ENCODE data around the gene SHE.

The SHE gene
- 0 to 0.12 (median 0) reads per million in 9 experiments for total RNA-seq

DNA sequence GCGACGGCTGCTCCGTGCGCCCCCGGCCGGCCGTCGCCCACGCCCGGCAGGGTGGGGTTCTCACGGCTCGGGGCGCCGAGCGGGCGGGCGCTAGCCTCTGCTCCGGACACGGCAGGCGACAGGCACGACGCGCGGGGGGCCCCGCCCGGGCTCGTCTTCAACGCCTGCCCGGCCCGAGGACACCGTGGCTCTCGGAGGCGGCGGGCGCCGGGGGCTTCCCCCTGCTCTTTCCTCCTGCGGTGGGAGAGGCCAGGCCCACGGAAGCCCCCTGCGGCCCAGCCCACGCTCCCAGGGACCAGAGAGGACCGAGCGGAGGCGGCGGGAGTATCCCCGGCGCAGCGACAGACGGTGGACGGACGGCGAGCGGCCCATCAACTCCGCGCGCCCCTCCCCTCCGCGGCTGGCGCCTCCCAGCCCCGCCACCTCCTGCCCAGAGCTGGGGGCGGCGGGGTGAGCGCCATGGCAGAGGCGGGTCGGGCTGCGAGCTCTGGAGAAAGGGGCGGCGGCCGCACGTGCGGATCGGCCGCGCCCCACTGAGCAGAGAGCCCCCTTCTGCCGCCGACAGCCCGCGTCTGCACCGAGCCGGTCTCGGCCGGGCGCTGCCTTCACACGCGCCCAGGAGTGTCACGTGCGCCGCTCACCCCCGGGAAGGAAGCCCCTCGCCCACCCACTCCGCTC lies at the start of gene SHE, which contains the start of gene TDRD10:
Gene SHE, minus strand, starts transcription at position 347 of the 678 bp plus-strand sequence. CDS start 386 bp downstream, outside the sequence.
Gene TDRD10, plus strand, starts transcription at position 154 of the 678 bp plus-strand sequence. CDS start 4,685 bp downstream, outside the sequence.
- Mint-ChIP-seq H3K27ac (no peak within 1 kb of the TSS), H3K4me3 (peak within 1 kb of the TSS; percentile 33 to 50)
- ATAC-seq (replicated peaks) = peak; percentile 70

DNA sequence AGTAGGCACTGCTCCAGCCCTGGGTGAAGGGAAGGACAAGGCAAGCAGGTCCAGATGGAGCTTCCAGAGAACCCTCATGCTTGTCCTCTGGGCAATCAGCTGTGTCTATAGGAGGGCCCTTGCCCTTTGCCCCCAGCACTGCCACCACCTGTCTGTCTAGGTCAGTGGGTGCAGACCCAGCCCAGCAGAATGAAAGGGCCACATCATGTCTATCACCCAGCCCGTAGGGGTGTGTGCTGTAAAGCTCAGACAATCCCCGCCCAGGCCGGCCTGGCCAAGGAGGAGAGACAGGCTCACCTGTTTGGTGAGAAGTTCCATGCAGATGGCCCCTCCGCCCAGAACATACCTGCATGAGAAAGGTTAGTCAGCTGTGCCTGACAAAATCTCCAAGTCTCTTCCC lies 49.3 kb upstream of the SHE start:
- peaks cover 64% of the 10 kb centered on the region for H3K36me3 Mint-ChIP-seq (ENCODE audit: insufficient read depth)
- DNase-seq (no peak), ATAC-seq (replicated peaks) (no peak)
- peak overlapping the region in 1 of 2 donors; percentile 49 for H3K27ac Mint-ChIP-seq
- H3K4me1 Mint-ChIP-seq (ENCODE audit: low read depth in 2 of 2) = peaks cover 29 to 46% of the 10 kb centered on the region in 2 donors
- H3K9me3 Mint-ChIP-seq = no peaks in the 10 kb centered on the region
- H3K4me3 Mint-ChIP-seq = no peak overlapping the region
- H3K27me3 Mint-ChIP-seq = no peaks in the 10 kb centered on the region

More for the DNA sequence above, at the start of gene SHE, which contains the start of gene TDRD10:
- Mint-ChIP-seq H3K4me1 (ENCODE audit: low read depth in 2 of 2) (peaks cover under 1 to 3% of the 10 kb centered on the region in 2 donors), H3K9me3 (no peaks in the 10 kb centered on the region), H3K27me3 (peaks cover 58 to 72% of the 10 kb centered on the region in 2 donors), H3K36me3 (ENCODE audit: insufficient read depth) (no peaks in the 10 kb centered on the region)
- DNase-seq = peak in 2 of 3 experiments; percentile 5 to 17

- no peak for DNase-seq
- Mint-ChIP-seq H3K9me3 (no peaks in the 10 kb centered on the region), H3K36me3 (ENCODE audit: insufficient read depth) (peaks cover 62% of the 10 kb centered on the region), H3K27me3 (no peaks in the 10 kb centered on the region), H3K27ac (no peak overlapping the region), H3K4me3 (no peak overlapping the region), H3K4me1 (ENCODE audit: low read depth in 2 of 2) (peaks cover 23 to 38% of the 10 kb centered on the region in 2 donors)
- no peak for ATAC-seq (replicated peaks)
These were observed 48.4 kb upstream of the SHE start for GRCh38 chr1:154550657-154551056.

- no peaks in the 10 kb centered on the region for H3K9me3 Mint-ChIP-seq
- DNase-seq (no peak), ATAC-seq (replicated peaks) (no peak)
- peaks cover 56% of the 10 kb centered on the region for H3K36me3 Mint-ChIP-seq (ENCODE audit: insufficient read depth)
- peak overlapping the region in 1 of 2 donors; percentile 59 for H3K27ac Mint-ChIP-seq
- peaks cover 22 to 33% of the 10 kb centered on the region in 2 donors for H3K4me1 Mint-ChIP-seq (ENCODE audit: low read depth in 2 of 2)
- no peaks in the 10 kb centered on the region for H3K27me3 Mint-ChIP-seq
- no peak overlapping the region for H3K4me3 Mint-ChIP-seq
These were observed 47.9 kb upstream of the SHE start for GRCh38 chr1:154550070-154550469.

DNA sequence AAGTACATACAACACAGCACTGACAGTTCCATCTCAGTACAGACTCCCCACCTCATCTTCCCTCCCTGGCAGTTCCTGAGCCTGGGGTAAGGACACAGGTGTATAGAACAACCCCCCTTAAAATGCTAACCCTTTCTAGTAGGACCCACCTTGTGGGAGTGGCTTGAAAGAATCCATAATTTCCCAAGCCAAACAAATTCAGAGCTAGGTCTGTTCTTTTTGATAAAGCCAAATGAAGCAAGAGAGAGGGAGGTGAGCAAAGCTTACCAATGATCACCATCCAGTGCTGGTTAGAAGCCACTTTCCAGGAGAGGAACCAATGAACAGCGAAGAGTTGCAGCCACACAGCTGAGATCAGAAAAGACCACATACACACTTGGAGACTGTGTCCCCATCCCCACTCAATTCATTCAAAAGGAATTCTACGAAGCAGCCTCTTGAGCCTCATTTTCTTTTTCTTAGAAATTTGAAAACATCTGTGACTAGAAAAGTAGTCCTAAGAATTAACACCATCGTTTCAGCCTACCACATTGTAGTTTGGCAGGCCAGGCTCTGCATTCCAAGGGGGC lies 47.1 kb upstream of the SHE start:
- no peak overlapping the region for H3K27ac Mint-ChIP-seq

GRCh38 chr1:154548028-154548427 lies 45.8 kb upstream of the SHE start:
- no peak for DNase-seq
- H3K4me3 Mint-ChIP-seq = no peak overlapping the region
- peaks cover 17 to 27% of the 10 kb centered on the region in 2 donors for H3K4me1 Mint-ChIP-seq (ENCODE audit: low read depth in 2 of 2)
- peak overlapping the region in 1 of 2 donors; percentile 5 for H3K27ac Mint-ChIP-seq
- peaks cover 40% of the 10 kb centered on the region for H3K36me3 Mint-ChIP-seq (ENCODE audit: insufficient read depth)
- H3K27me3 Mint-ChIP-seq = peaks cover 0 to 6% of the 10 kb centered on the region in 2 donors
- H3K9me3 Mint-ChIP-seq = no peaks in the 10 kb centered on the region
- ATAC-seq (replicated peaks) = no peak

More for the DNA sequence above, 47.1 kb upstream of the SHE start:
- Mint-ChIP-seq H3K36me3 (ENCODE audit: insufficient read depth) (peaks cover 48% of the 10 kb centered on the region), H3K4me3 (no peak overlapping the region), H3K9me3 (no peaks in the 10 kb centered on the region), H3K4me1 (ENCODE audit: low read depth in 2 of 2) (peaks cover 22 to 27% of the 10 kb centered on the region in 2 donors), H3K27me3 (peaks cover 0 to 6% of the 10 kb centered on the region in 2 donors)
- ATAC-seq (replicated peaks) = no peak
- DNase-seq = no peak

- H3K27me3 Mint-ChIP-seq = peaks cover 1 to 9% of the 10 kb centered on the region in 2 donors
- H3K4me1 Mint-ChIP-seq (ENCODE audit: low read depth in 2 of 2) = peaks cover 17 to 27% of the 10 kb centered on the region in 2 donors
- ATAC-seq (replicated peaks) = no peak
- H3K27ac Mint-ChIP-seq = no peak overlapping the region
- H3K36me3 Mint-ChIP-seq (ENCODE audit: insufficient read depth) = peaks cover 31% of the 10 kb centered on the region
- DNase-seq = no peak
- no peak overlapping the region for H3K4me3 Mint-ChIP-seq
- H3K9me3 Mint-ChIP-seq = no peaks in the 10 kb centered on the region
These were observed 45.0 kb upstream of the SHE start for GRCh38 chr1:154547105-154547732.

- Mint-ChIP-seq H3K4me3 (no peak overlapping the region), H3K27ac (no peak overlapping the region), H3K27me3 (peaks cover 9 to 17% of the 10 kb centered on the region in 2 donors), H3K9me3 (no peaks in the 10 kb centered on the region), H3K36me3 (ENCODE audit: insufficient read depth) (peaks cover 24% of the 10 kb centered on the region), H3K4me1 (ENCODE audit: low read depth in 2 of 2) (peaks cover 15 to 27% of the 10 kb centered on the region in 2 donors)
- ATAC-seq (replicated peaks) (peak; percentile 81), DNase-seq (peak; percentile 37 to 43 (median 41))
These were observed 44.3 kb upstream of the SHE start for GRCh38 chr1:154546264-154547063.

GRCh38 chr1:154541231-154541630 lies 39.0 kb upstream of the SHE start:
- Mint-ChIP-seq H3K4me1 (ENCODE audit: low read depth in 2 of 2) (no peaks in the 10 kb centered on the region), H3K36me3 (ENCODE audit: insufficient read depth) (no peaks in the 10 kb centered on the region), H3K4me3 (no peak overlapping the region), H3K27me3 (peaks cover 29 to 54% of the 10 kb centered on the region in 2 donors), H3K9me3 (no peaks in the 10 kb centered on the region), H3K27ac (no peak overlapping the region)
- DNase-seq (no peak), ATAC-seq (replicated peaks) (no peak)

DNA sequence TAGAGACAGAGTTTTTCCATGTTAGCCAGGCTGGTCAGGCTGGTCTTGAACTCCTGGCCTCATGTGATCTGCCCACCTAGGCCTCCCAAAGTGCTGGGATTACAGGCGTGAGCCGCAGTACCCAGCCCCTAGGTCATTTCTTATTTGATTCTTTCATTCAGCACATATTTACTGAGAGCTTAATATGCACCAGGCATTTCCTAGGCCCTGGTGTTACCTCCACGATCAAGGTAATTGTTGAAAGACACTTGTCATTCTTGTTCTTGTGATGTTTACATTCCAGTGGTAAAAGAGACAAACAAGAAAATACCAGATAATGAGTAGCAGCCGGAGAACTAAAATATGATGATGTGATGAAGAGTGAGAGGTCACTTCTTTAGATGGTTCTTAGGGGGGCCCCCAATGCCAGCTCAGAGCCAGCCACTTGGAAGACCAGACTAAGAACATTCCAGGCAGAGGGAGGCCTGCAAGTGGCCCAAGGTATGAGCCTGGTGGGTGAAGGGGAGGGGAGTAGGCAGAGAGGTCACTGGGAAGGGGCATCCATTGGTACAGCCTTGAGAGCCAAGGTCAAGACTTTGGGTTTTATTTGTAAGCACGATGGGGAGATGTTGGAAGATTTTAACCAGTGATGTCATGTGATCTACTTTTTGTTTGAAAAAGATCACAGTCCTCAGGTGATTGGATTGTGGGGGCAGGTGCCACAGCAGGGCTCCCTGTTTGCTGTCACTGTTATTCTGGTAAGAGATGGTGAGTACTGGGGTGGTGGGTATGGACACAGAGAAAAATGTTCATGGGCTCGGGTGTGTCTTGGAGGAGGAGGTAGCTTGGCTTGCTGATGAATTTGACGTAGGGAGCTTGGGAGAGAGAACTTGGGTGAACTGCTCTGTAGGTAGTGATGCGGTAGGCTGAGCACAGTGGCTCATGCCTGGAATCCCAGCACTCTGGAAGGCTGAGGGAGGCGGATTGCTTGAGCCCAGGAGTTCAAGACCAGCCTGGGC lies 37.6 kb upstream of the SHE start:
- DNase-seq (no peak), ATAC-seq (replicated peaks) (no peak)
- no peaks in the 10 kb centered on the region for H3K4me1 Mint-ChIP-seq (ENCODE audit: low read depth in 2 of 2)
- no peaks in the 10 kb centered on the region for H3K9me3 Mint-ChIP-seq
- no peaks in the 10 kb centered on the region for H3K36me3 Mint-ChIP-seq (ENCODE audit: insufficient read depth)
- no peak overlapping the region for H3K27ac Mint-ChIP-seq
- H3K4me3 Mint-ChIP-seq = no peak overlapping the region
- H3K27me3 Mint-ChIP-seq = peaks cover 41 to 65% of the 10 kb centered on the region in 2 donors

DNA sequence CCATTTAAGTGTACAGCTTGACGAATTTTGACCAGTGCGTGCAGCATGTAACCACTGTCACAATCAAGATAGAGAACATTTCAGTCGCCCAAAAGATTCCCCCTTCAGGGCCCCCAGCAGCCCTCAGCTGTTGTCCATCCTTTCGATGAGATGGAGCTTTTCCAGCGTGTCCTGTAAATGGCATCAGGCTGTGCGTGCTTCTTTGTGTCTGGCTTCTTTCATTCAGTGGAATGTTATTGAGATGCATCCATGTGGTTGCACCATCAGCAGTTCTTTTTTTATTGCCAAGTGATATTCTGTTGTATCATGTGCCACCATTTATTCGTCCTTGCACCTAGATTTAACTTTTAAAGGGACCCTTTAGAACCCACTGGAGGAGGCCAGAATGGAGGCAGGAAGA lies 34.4 kb upstream of the SHE start:
- Mint-ChIP-seq H3K4me3 (no peak overlapping the region), H3K27ac (no peak overlapping the region), H3K9me3 (no peaks in the 10 kb centered on the region), H3K27me3 (peaks cover 42 to 68% of the 10 kb centered on the region in 2 donors), H3K36me3 (ENCODE audit: insufficient read depth) (no peaks in the 10 kb centered on the region), H3K4me1 (ENCODE audit: low read depth in 2 of 2) (peaks cover 0 to 2% of the 10 kb centered on the region in 2 donors)
- ATAC-seq (replicated peaks) = no peak
- DNase-seq = no peak
